NCI-H524 treated with DMSO at 0.1 percent for 48 hours (cell line): Measurements from ENCODE around the gene ELF1.
"Not testable (repeated sequence)": the region's sequence is repeated elsewhere in the genome, so short reads cannot be mapped to it uniquely, and the experiment has no call there.

ENCODE experiments used
- DNase-seq: peaks from one replicate; lab custom pipeline; 2025; lab: John Stamatoyannopoulos, UW

Gene ELF1

DNA sequence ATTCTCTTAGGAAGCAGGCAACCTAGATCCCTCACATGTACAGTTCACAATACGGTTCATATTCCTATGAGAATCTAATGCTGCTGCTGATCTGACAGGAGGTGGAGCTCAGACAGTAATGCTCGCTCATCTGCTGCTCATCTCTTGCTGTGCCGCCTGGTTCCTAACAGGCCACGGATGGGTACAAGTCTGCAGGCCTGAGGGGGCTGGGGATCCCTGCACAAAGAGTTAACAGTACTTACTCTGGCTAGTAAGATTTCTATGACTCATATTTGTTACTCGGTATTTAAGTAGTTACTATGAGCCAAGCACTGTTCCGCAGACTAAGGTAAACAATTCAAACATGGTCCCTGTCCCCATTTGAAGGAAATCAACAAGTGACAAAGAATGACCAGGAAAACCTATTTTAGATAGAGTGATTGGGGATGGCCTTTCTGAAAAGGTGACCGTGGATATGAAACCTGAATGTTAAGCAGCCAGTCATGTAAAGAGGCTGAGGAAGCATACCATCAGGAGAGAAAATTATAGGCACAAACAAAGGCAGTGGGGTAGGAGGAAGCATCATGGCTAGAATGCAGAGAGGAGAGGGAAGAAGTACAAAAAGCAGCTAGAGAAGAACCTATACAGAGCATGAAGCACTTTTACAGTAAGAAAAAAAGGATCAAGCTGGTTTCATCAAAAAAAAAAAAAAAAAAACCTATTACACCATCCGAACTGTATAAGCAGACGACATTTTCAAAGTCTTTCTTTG lies 21.6 kb upstream of the ELF1 start:
- DNase-seq: no peak

DNA sequence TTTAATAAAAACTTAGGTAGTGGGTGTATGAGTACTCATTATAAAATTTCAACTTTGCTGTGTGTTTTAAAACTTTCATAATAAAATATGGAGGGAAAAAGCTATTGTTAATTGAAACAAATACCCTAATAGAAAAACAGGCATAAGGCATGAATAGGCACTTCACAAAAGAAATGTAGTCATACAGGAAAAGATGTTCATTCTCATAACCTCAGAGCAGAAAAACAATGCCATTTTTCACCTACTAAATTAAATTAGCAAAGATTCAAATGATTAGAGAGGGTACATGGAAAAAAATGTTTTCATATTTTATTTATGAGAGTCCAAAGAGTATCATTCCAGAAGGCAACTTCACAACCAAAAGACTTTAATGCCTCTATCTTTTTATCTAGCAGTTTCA lies 20.6 kb upstream of the ELF1 start:
- no peak for DNase-seq

DNA sequence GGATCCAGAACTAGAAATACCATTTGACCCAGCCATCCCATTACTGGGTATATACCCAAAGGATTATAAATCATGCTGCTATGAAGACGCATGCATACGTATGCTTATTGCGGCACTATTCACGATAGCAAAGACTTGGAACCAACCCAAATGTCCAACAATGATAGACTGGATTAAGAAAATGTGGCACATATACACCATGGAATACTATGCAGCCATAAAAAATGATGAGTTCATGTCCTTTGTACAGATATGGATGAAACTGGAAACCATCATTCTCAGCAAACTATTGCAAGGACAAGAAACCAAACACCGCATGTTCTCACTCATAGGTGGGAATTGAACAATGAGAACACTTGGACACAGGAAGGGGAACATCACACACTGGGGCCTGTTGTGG lies 17.4 kb upstream of the ELF1 start:
- DNase-seq: not testable (repeated sequence)

DNA sequence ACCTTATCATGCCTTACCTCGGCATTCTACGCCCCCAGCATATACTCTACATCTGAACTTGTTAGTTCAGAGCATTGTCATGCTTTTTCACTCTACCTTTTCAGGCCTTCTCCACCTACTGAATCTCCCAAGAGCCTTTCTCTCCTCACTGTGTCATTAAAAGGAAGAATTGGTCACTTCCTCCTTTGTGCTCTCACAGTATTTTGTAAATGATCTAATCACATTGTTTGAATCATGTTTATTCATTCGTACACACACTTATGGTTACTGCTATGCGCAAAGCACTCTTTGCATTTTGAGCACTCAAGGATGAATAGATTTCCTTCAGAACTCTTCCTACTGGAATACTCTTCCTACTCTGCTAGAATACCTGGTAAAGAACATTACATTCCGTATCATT lies 15.8 kb upstream of the ELF1 start:
- no peak for DNase-seq

DNA sequence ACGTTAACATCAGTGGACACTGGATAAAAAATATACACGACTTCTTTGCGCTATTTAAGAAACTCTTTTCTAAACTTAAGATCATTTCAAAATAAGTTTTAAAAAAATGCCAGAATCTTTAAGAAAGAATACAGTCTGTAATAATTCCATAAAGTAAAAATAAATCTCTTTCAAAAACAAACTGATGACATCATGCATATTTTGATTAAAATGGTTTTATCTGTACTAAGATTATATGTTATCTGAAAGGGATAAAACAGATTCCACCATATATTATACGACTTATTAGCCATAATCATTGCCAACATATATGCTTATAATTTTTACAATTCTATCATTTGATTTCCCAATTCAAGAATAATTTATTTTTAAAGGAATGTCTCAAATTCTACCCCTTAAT lies 15.3 kb upstream of the ELF1 start:
- no peak for DNase-seq

DNA sequence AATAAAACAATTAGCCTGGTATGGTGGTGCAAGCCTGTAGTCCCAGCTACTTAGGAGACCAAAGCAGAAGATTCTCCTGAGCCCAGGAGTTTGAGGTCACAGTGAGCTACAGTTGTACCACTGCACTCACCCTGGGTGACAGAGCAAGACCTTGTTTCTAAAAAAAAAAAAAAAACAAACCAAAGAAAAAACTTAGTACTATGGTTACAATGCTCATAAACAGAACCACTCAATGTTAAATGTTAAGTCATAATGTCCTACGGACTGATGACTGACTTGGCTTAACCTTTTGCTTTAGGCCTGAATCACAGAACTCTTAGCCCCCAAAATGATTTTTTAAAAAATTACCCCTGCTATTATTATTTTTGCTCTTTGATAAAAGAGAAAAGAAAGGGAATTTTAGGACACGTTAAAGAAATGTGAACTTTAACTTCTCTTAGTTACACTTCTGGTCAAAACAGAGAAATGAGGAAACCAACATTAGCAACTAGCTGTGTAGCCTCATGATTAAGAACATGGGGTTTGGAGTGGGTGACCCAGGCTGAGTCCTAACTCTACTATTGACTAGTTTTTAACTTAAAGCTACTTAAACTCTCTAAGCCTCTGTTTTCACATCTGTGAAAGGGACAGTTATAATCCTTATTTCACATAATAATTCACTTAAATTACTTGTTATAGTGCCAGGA lies 13.7 kb upstream of the ELF1 start:
- DNase-seq: no peak

DNA sequence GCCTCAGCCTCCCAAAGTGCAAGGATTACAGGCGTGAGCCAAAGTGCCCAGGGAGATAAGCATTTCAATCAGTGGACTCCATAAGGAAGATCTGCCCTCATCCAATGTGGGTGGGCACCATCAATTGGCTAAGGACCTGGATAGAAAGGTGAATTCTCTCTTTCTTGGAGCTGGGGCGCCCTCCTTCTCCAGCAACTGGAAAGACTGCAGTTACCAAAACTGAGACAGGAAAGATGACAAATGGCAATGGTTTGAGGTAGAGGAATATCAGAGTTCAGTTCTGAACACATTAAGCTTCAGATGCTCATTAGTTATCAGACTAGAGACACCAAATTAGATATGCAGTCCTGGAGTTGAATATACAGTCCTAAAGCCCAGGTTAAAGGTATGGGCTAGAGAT lies 10.5 kb upstream of the ELF1 start:
- DNase-seq: no peak

DNA sequence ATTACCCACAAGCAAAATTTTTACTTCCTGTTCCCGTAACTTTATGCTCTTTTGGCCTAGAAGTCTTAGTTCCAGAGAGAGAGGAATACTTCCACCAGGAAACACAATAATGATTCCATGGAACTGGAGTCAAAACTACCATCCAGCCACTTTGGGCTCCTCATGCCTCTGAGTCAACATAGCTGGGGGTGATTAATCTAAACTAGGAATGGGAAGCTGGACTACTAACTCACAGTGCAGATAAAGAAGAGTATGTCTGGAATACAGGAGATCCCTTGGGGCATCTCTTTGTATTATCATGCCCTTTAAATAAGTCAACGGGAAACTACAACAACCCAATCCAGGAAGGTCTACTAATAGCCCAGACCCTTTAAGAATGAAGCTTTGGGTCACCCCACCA lies 8.9 kb upstream of the ELF1 start:
- no peak for DNase-seq

DNA sequence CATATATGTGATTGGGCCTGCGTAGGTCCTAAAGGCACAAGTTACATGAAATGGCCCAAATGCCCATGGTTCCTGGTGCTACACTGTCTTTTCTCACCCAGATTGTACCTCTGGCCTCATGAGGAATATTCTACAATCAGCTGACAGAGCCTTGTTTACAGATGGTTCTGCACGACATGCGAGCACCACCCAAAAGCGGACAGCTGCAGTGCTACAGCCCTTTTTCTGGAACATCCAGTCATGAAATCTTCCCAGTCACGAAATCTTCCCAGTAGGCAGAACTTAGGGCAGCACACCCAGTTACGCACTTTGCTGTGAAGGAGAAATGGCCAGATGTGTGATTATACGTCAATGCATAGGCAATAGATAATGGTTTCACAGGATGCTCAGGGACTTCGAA lies 7.7 kb upstream of the ELF1 start:
- no peak for DNase-seq

DNA sequence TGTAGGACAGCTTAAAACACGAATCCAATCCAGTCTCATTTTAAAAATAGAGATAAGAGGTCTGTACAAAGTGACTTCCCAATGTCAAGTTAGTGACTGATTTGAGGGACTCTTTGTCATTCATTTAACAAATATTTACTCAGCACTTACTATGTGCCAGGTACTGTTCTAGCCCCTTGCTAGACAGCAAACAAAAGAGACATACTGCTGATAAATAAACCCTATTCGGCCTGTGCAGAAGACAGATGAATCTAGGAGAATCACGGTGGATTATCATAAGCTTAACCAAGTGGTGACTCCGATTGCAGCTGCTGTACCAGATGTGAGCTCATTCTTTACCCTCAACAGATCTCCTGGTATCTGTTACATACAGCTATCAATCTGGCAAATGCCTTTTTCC lies 6.4 kb upstream of the ELF1 start:
- peak; percentile 47 for DNase-seq

DNA sequence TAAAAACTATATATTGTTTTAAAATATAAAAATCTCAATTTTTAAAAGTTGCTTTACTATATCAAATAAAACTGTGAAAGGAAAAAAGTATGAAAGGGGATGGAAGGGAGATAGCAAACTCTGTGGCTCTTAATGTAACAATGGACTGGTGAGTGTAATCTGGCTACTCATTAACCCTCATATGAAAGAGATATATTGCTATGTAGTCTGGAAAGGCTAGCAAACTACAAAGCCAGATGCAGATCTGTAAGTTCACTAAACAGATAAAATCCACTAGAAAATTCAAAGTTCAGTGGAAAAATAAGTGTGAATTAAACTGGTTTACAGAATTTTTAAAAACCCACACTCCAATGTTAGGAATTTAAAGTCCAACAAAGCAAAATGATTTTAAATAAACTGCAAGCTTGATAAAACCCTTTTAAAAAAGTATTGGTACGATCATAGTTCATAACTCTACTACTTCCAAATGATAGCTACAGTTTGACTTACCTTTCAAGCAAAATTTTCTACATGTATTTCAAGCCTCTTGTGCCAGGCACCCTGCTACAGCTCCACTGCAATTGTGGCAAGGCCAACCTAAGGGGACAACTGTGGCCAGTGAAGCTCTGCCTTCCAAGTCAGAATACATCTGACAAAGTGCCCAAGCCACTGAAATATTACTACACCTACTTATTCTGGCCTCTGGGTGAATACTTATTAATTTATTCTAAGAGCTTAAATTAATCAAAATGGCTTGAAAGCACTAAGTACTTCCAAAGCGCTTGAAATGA lies 647 bp upstream of the ELF1 start:
- no peak for DNase-seq

DNA sequence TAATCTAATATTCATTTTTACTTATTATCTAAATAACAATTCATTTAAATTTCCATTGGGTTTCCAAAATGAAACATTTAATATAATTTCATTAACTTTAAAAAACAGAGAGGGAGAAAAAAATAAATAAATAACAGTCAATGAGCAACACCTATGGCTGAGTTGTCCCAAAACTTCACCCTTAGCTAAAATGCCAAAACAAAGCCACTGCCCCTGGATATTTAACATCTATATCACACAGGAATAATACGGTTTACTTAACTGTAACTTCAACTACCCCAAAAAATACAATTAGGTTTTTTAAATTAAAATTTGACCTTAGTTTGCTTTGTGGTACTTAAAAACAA lies 541 bp downstream of the ELF1 start:
- no peak for DNase-seq

DNA sequence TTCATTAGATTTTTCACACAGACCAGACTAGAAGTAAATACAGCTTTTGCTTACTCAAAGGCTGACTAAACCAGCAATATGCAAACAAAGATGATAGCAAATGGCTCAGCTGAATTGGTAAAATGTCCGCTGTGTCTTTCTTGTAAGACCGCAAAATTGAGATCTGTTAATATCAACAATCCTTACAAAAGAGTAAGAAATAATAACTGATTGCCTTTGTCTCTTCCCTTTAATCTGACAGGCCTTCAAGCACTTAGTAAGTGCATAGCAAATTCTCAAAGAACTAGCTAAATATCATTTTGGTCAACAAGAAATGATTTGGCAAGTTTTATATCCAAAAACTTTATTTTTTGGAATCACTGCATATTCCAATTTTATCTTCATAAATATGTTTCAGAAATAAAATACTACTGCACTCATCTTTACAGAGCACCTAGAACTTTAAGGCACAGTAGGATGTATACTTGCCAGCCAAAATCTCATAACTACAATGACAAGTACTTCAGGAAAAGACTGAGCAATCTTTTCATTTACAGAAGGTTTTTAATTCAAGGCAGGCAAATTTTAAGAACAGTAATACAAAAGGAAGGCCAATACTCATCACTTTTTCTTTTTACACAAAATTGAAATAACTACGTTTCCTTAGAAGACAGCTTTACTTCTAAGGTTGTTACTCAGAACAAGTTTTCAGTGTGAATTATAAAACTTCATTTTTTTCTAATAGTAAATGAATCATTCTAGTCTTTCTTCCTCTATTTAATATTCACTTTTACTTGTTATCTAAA lies 1.1 kb downstream of the ELF1 start:
- DNase-seq: no peak

DNA sequence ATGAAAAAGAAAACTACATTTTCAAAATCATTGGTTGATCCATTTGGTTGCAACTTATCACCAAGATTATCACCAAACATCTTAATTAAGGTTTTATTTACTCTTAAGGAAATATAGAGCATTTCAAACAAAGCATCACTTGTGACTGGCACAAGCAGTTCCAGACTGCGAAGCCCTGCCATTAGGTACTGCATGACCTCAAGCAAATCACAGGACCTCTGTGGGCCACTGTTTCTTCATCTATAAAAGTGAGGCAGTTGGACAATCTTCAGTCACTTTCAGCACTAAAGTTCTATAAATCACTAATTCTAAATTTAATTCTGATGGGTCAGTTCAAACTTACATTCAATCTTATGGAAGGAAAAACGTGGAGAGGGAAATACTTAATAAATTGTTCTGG lies 2.0 kb downstream of the ELF1 start:
- no peak for DNase-seq

DNA sequence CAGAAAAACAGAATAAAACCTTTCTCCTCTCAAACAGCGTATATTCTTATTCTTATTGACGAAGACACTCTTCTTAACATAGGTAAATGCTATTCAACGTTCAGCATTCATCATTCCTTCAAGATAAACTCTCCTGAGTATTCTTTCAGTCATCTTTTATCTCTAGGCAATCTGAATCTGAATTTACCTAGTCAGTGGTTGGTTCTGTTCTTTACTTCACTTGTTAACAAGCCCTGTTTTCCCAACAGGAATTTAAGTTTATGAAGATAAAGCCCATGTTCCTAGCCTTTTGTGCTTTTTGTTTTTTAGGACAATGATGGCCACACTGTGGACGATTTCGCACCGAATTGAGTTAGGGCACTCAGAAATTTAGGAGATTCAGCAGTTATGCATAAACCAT lies 3.2 kb downstream of the ELF1 start:
- DNase-seq: no peak

DNA sequence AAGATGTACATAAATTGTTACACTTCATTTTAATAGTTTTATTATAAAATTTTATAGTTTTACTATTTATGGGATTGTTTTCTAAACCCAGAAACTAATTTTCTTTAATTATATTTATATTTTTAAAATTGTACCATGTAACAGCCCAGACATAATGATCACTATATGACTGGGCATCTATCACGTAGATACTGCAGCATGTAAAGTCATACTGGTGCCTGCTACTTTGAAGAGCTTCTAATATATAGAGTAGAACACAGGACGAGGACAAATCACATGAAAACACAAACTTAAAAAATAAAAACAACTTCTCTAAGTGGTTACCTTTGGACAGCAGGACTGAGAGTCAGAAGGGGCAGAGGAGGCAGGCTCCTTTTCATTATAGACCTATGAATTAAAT lies 5.3 kb downstream of the ELF1 start:
- DNase-seq: no peak

DNA sequence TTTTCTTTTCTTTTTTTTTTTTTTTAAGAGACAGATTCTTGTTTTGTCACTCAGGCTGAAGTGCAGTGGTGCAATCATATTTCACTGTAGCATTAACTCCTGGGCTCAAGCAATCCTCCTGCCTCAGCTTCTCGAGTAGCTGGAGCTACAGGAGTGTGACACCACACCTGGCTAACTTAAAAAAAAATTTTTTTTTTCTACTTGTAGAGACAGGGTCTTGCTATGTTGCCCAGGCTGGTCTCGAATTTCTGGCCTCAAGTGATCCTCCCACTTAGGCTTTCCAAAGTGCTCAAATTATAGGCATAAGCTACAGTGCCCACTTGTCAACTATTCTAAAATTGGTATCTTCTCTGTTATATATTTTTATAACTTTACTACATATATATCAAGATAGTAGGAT lies 6.6 kb downstream of the ELF1 start:
- no peak for DNase-seq

DNA sequence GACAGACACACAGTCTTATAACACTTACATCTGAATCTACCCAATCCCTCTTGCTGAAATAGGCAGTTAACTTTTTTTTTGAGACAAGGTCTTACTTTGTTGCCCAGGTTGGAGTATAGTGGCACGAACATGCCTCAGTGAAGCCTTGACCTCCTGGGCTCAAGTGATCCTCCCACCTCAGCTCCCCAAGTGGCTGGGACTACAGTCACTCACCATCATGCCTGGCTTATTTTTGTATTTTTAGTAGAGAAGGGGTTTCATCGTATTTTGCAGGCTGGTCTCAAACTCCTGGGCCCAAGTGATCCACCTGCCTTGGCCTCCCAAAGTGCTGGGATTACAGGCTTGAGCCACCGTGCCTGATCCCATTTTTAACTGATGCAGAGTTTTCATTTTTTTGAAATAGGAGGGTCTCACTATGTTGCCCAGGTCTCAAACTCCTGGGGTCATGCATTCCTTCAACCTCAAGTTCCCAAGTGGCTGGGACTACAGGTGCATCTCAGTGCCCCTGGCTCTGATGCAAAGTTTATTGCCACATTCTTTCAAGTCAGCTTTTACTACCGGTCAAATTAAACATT lies 7.6 kb downstream of the ELF1 start:
- DNase-seq: no peak

DNA sequence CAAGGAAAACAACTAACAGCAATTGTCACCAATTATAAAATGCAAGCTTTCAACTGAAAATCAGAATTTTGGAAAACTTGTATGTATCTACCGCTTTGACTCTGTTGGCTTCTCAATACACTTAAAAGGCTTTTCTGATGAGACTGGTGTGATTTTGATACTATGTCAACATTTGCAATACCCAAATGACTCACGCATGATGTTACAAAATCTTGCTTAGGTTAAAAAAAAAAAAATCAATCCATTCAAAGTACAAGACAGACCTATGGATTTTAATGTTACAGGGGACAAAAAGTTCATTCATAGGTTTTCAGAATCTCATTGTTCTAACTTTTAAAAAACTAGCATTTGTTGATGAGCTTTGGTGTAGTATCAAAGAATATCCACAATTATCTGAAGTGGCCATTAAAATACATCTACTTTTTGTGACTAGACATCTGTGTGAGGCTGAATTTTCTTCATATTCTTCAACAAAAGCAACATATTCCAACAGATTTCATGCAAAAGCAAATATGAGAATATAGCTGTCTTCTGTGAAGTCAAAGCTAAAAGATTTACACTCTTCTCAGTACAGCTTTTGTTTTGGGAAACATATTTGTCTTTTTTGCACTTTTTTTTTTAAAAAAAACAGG lies 10.7 kb downstream of the ELF1 start:
- DNase-seq: no peak

DNA sequence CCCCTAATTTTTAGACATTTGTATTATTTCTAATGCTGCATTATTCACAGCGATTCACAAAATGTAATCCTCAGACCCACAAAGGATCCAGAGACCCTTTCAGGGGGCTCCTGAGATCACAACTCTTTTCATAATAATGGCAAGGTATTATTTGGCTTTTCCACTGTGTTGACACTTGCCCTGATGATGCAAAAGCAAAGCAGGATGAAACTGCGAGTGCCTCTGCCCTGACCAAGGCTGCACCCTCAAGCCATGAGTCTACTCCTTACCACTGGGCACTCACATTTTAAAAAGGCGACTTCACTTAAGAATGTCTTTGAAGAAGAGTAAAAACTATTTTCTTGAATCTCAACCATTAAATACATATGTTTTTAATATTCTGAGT lies 11.4 kb downstream of the ELF1 start:
- no peak for DNase-seq

DNA sequence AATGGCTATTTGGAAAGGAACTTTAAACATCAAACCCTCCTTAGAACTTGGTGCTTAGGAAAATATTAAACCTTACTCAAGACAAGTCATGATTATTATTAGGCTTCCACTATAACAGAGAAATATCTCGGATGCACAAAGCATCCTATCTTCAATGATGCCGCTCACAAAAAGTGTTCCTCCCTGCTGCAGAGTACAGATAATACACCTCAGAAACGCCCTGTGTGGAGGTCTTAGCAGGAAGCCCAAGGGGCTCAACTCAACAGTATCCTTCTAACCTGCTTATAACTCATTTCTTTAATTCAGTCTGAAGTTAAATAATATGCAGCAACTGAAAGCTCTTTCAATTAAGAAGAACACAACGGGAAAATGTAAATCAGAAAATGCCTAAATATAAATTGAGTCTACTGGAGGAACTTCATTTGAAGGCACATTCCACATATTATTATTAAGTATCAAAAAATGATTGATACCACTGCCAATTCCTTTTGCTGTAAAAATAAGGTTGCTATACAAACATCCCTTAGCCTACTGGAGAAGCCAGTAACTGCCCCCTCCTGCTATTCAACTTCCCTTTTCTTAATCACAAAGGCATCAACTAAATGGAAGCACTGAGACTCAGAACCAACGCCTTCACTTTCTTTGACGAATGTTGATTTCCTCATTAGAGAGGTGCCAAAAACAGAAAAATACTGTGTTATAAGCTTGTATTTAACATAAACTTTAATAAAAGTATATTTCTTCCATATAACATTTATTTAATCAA lies 12.0 kb downstream of the ELF1 start:
- no peak for DNase-seq
